Esophagus squamous epithelium (tissue), 4 donors: Measurements from ENCODE around the gene CDC23.
"Not testable (repeated sequence)": the region's sequence is repeated elsewhere in the genome, so short reads cannot be mapped to it uniquely, and the experiment has no call there.

ENCODE experiments used
- POLR2A ChIP-seq, 4 donors: fragments of 450-650 bp; IDR thresholded peaks; one replicate each; pipeline ENCODE4 v1.6.1; 2017; ENCODE audit warnings: antibody characterized with exemption in 4 of 4, mild to moderate bottlenecking in 4 of 4, moderate library complexity in 3 of 4
- TF ChIP-seq, protein P1 (sequence below), 6 experiments: fragments of 450-650 bp in 4 of 6; fragments of 200-600 bp in 2 of 6; sonication (generic) in 2 of 6; IDR thresholded peaks; one replicate each; pipeline ENCODE4 v1.5.1; 2016 to 2019; ENCODE audit warnings: antibody characterized with exemption in 6 of 6, mild to moderate bottlenecking in 4 of 6, moderate library complexity in 4 of 6

DNA sequence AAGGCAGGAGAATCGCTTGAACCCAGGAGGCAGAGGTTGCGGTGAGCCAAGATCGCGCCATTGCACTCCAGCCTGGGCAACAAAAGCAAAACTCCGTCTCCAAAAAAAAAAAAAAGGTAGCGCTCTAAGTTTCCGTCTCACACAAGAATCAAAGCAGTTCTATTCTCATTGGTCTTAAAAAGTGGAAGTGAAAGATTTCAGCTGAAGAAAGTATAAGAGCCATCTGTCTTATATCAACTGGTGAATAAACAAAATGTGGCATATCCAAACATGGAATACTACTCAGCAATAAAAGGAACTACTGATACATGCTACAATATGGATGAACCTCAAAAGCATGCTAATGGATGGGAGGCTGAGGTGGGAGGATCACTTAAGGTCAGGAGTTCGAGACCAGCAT lies 19.3 kb downstream of the CDC23 start:
- TF ChIP-seq, protein P1, sequence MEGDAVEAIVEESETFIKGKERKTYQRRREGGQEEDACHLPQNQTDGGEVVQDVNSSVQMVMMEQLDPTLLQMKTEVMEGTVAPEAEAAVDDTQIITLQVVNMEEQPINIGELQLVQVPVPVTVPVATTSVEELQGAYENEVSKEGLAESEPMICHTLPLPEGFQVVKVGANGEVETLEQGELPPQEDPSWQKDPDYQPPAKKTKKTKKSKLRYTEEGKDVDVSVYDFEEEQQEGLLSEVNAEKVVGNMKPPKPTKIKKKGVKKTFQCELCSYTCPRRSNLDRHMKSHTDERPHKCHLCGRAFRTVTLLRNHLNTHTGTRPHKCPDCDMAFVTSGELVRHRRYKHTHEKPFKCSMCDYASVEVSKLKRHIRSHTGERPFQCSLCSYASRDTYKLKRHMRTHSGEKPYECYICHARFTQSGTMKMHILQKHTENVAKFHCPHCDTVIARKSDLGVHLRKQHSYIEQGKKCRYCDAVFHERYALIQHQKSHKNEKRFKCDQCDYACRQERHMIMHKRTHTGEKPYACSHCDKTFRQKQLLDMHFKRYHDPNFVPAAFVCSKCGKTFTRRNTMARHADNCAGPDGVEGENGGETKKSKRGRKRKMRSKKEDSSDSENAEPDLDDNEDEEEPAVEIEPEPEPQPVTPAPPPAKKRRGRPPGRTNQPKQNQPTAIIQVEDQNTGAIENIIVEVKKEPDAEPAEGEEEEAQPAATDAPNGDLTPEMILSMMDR (IDR thresholded peaks at IDR 0.05) = not testable (repeated sequence)
- TF ChIP-seq POLR2A (IDR thresholded peaks at IDR 0.05) = not testable (repeated sequence)
